Measurements from ENCODE around the gene TVP23A.
"Not testable (repeated sequence)": the region's sequence is repeated elsewhere in the genome, so short reads cannot be mapped to it uniquely, and the experiment has no call there.

The TVP23A gene

GRCh38 chr16:10780628-10781027, 38.0 kb downstream of the TVP23A start:
- no peaks in the 10 kb centered on the region for H3K27me3 ChIP-seq (ENCODE audit: insufficient read depth, low read length)

GRCh38 chr16:10779908-10780307, 38.7 kb downstream of the TVP23A start:
- H3K27ac ChIP-seq (ENCODE audit: low read length); H3K4me1 ChIP-seq (ENCODE audit: insufficient read depth, low read length); H3K9me3 ChIP-seq (ENCODE audit: insufficient read depth, low read depth, low read length); H3K9ac ChIP-seq (ENCODE audit: low read depth, low read length); H3K4me3 ChIP-seq (ENCODE audit: low read length); H3K36me3 ChIP-seq (ENCODE audit: insufficient read depth, low read depth, low read length); H3K27me3 ChIP-seq (ENCODE audit: insufficient read depth, low read length): not testable (repeated sequence)

More at GRCh38 chr16:10780628-10781027, 38.0 kb downstream of the TVP23A start:
- Histone ChIP-seq H3K27ac (ENCODE audit: low read length) (no peak overlapping the region), H3K9me3 (ENCODE audit: insufficient read depth, low read depth, low read length) (0 out of 2 replicates have a peak, but pooled peaks cover 4% of the 10 kb centered on the region), H3K4me3 (ENCODE audit: low read length) (no peak overlapping the region), H3K9ac (ENCODE audit: low read depth, low read length) (no peak overlapping the region), H3K36me3 (ENCODE audit: insufficient read depth, low read depth, low read length) (no peaks in the 10 kb centered on the region), H3K4me1 (ENCODE audit: insufficient read depth, low read length) (no peaks in the 10 kb centered on the region)

- Histone ChIP-seq H3K9me3 (ENCODE audit: insufficient read depth, low read depth, low read length) (0 out of 2 replicates have a peak, but pooled peaks cover 4% of the 10 kb centered on the region), H3K27me3 (ENCODE audit: insufficient read depth, low read length) (no peaks in the 10 kb centered on the region), H3K9ac (ENCODE audit: low read depth, low read length) (no peak overlapping the region), H3K27ac (ENCODE audit: low read length) (no peak overlapping the region), H3K4me1 (ENCODE audit: insufficient read depth, low read length) (no peaks in the 10 kb centered on the region), H3K4me3 (ENCODE audit: low read length) (no peak overlapping the region), H3K36me3 (ENCODE audit: insufficient read depth, low read depth, low read length) (no peaks in the 10 kb centered on the region)
Observed at GRCh38 chr16:10777356-10777755, 41.2 kb downstream of the TVP23A start.

- not testable (repeated sequence) for H3K36me3 ChIP-seq (ENCODE audit: insufficient read depth, low read depth, low read length); H3K27ac ChIP-seq (ENCODE audit: low read length)
Observed at GRCh38 chr16:10776923-10777322, 41.7 kb downstream of the TVP23A start.

GRCh38 chr16:10776280-10776679, 42.3 kb downstream of the TVP23A start:
- Histone ChIP-seq H3K4me3 (ENCODE audit: low read length) (no peak overlapping the region), H3K36me3 (ENCODE audit: insufficient read depth, low read depth, low read length) (no peaks in the 10 kb centered on the region), H3K4me1 (ENCODE audit: insufficient read depth, low read length) (no peaks in the 10 kb centered on the region), H3K9me3 (ENCODE audit: insufficient read depth, low read depth, low read length) (no peaks in the 10 kb centered on the region), H3K9ac (ENCODE audit: low read depth, low read length) (no peak overlapping the region), H3K27ac (ENCODE audit: low read length) (no peak overlapping the region), H3K27me3 (ENCODE audit: insufficient read depth, low read length) (no peaks in the 10 kb centered on the region)

More at GRCh38 chr16:10776923-10777322, 41.7 kb downstream of the TVP23A start:
- not testable (repeated sequence) for H3K9me3 ChIP-seq (ENCODE audit: insufficient read depth, low read depth, low read length); H3K27me3 ChIP-seq (ENCODE audit: insufficient read depth, low read length); H3K9ac ChIP-seq (ENCODE audit: low read depth, low read length); H3K4me3 ChIP-seq (ENCODE audit: low read length); H3K4me1 ChIP-seq (ENCODE audit: insufficient read depth, low read length)

GRCh38 chr16:10770907-10771306, 47.7 kb downstream of the TVP23A start:
- Histone ChIP-seq H3K4me1 (ENCODE audit: insufficient read depth, low read length) (no peaks in the 10 kb centered on the region), H3K9me3 (ENCODE audit: insufficient read depth, low read depth, low read length) (no peaks in the 10 kb centered on the region), H3K27ac (ENCODE audit: low read length) (no peak overlapping the region), H3K27me3 (ENCODE audit: insufficient read depth, low read length) (no peaks in the 10 kb centered on the region), H3K4me3 (ENCODE audit: low read length) (no peak overlapping the region), H3K9ac (ENCODE audit: low read depth, low read length) (no peak overlapping the region), H3K36me3 (ENCODE audit: insufficient read depth, low read depth, low read length) (peaks cover 13% of the 10 kb centered on the region; the same call in 1 of the 2 replicates)

- H3K36me3 ChIP-seq (ENCODE audit: insufficient read depth, low read depth, low read length) = peaks cover 25% of the 10 kb centered on the region
- no peak overlapping the region for H3K27ac ChIP-seq (ENCODE audit: low read length)
- H3K27me3 ChIP-seq (ENCODE audit: insufficient read depth, low read length) = no peaks in the 10 kb centered on the region
- H3K4me1 ChIP-seq (ENCODE audit: insufficient read depth, low read length) = no peaks in the 10 kb centered on the region
- H3K4me3 ChIP-seq (ENCODE audit: low read length) = no peak overlapping the region
- H3K9ac ChIP-seq (ENCODE audit: low read depth, low read length) = no peak overlapping the region
- H3K9me3 ChIP-seq (ENCODE audit: insufficient read depth, low read depth, low read length) = no peaks in the 10 kb centered on the region
Observed at GRCh38 chr16:10769381-10769780, 49.2 kb downstream of the TVP23A start.

- no peaks in the 10 kb centered on the region for H3K4me1 ChIP-seq (ENCODE audit: insufficient read depth, low read length)
- no peaks in the 10 kb centered on the region for H3K9me3 ChIP-seq (ENCODE audit: insufficient read depth, low read depth, low read length)
- no peak overlapping the region for H3K9ac ChIP-seq (ENCODE audit: low read depth, low read length)
- H3K27me3 ChIP-seq (ENCODE audit: insufficient read depth, low read length) = no peaks in the 10 kb centered on the region
- no peak overlapping the region for H3K27ac ChIP-seq (ENCODE audit: low read length)
- no peak overlapping the region for H3K4me3 ChIP-seq (ENCODE audit: low read length)
- peaks cover 42% of the 10 kb centered on the region for H3K36me3 ChIP-seq (ENCODE audit: insufficient read depth, low read depth, low read length)
Observed at GRCh38 chr16:10767127-10767526, 51.5 kb downstream of the TVP23A start.

- H3K9ac ChIP-seq (ENCODE audit: low read depth, low read length) = no peak overlapping the region
Observed at GRCh38 chr16:10765772-10766171, 52.8 kb downstream of the TVP23A start.

GRCh38 chr16:10763456-10763855, 55.1 kb downstream of the TVP23A start:
- Histone ChIP-seq H3K4me1 (ENCODE audit: insufficient read depth, low read length) (no peaks in the 10 kb centered on the region), H3K9ac (ENCODE audit: low read depth, low read length) (no peak overlapping the region), H3K9me3 (ENCODE audit: insufficient read depth, low read depth, low read length) (no peaks in the 10 kb centered on the region), H3K4me3 (ENCODE audit: low read length) (no peak overlapping the region), H3K27ac (ENCODE audit: low read length) (no peak overlapping the region), H3K36me3 (ENCODE audit: insufficient read depth, low read depth, low read length) (peaks cover 66% of the 10 kb centered on the region), H3K27me3 (ENCODE audit: insufficient read depth, low read length) (no peaks in the 10 kb centered on the region)

More at GRCh38 chr16:10765772-10766171, 52.8 kb downstream of the TVP23A start:
- Histone ChIP-seq H3K27me3 (ENCODE audit: insufficient read depth, low read length) (no peaks in the 10 kb centered on the region), H3K9me3 (ENCODE audit: insufficient read depth, low read depth, low read length) (no peaks in the 10 kb centered on the region), H3K27ac (ENCODE audit: low read length) (no peak overlapping the region), H3K4me3 (ENCODE audit: low read length) (no peak overlapping the region), H3K36me3 (ENCODE audit: insufficient read depth, low read depth, low read length) (peaks cover 56% of the 10 kb centered on the region), H3K4me1 (ENCODE audit: insufficient read depth, low read length) (no peaks in the 10 kb centered on the region)

- Histone ChIP-seq H3K4me1 (ENCODE audit: insufficient read depth, low read length) (no peaks in the 10 kb centered on the region), H3K36me3 (ENCODE audit: insufficient read depth, low read depth, low read length) (peaks cover 72% of the 10 kb centered on the region), H3K4me3 (ENCODE audit: low read length) (no peak overlapping the region), H3K27me3 (ENCODE audit: insufficient read depth, low read length) (no peaks in the 10 kb centered on the region), H3K9ac (ENCODE audit: low read depth, low read length) (no peak overlapping the region), H3K27ac (ENCODE audit: low read length) (no peak overlapping the region), H3K9me3 (ENCODE audit: insufficient read depth, low read depth, low read length) (no peaks in the 10 kb centered on the region)
Observed at GRCh38 chr16:10762336-10763016, 56.1 kb downstream of the TVP23A start.

GRCh38 chr16:10761373-10761772, 57.2 kb downstream of the TVP23A start:
- Histone ChIP-seq H3K4me3 (ENCODE audit: low read length) (no peak overlapping the region), H3K27ac (ENCODE audit: low read length) (no peak overlapping the region), H3K9ac (ENCODE audit: low read depth, low read length) (no peak overlapping the region), H3K36me3 (ENCODE audit: insufficient read depth, low read depth, low read length) (peaks cover 77% of the 10 kb centered on the region), H3K9me3 (ENCODE audit: insufficient read depth, low read depth, low read length) (no peaks in the 10 kb centered on the region), H3K27me3 (ENCODE audit: insufficient read depth, low read length) (no peaks in the 10 kb centered on the region), H3K4me1 (ENCODE audit: insufficient read depth, low read length) (no peaks in the 10 kb centered on the region)

Data from iPS-20b (cell line).